Neural progenitor cell (in vitro differentiated cells): ENCODE results near the gene CACNA2D4.

Experiments used
- CTCF ChIP-seq: fragments of 200-600 bp; sonication (generic); IDR thresholded peaks from 2 replicates; pipeline ENCODE4 v1.5.1; 2017; ENCODE audit warnings: antibody characterized with exemption, mild to moderate bottlenecking
- EZH2 ChIP-seq: fragments of 200-600 bp; sonication (generic); IDR thresholded peaks from 2 replicates; pipeline ENCODE4 v1.6.1; 2017; ENCODE audit warnings: antibody characterized with exemption, mild to moderate bottlenecking, moderate library complexity
- EZH2phosphoT487 ChIP-seq: fragments of 200-600 bp; sonication (generic); IDR thresholded peaks from 2 replicates; pipeline ENCODE4 v1.6.1; 2017; ENCODE audit warnings: antibody characterized with exemption

GRCh38 chr12:1956716-1957115 is 38.3 kb upstream of the CACNA2D4 start:
- TF ChIP-seq CTCF, result no peak
- no peak for TF ChIP-seq EZH2phosphoT487
- no peak for TF ChIP-seq EZH2
